Right lobe of liver (tissue), 6 donors: ENCODE data around the gene MOB3A. TPM values are rescaled to one million over a fixed set of nuclear protein-coding genes. Genes with fewer than 3 reads are reported as not detected.

ENCODE experiments used
- ATAC-seq, 4 donors: fragments of 200-7000 bp; cut with Tn5 transposase; one replicate each; pipeline ENCODE4 v1.9.1; 2020; ENCODE audit warnings: mild to moderate bottlenecking in 4 of 4, moderate library complexity in 4 of 4
- DNase-seq, 3 donors: peaks; one replicate each; pipeline ENCODE4 v3.0.0-alpha.2; 2020
- H3K27ac ChIP-seq, 3 donors: fragments of 200-600 bp; one replicate each; pipeline ENCODE4 v1.8.0; 2022
- H3K27me3 ChIP-seq, 2 donors: fragments of 200-600 bp; one replicate each; pipeline ENCODE4 v1.8.0; 2022
- H3K36me3 ChIP-seq, 4 donors: fragments of 200-600 bp; sonication (generic) in 1 of 4; one replicate each; pipeline versions ENCODE4 v1.5.1 to v1.8.0; 2017 to 2022; ENCODE audit warnings: control low read depth in 1 of 4
- H3K4me1 ChIP-seq, 4 donors: fragments of 200-600 bp; sonication (generic) in 1 of 4; one replicate each; pipeline versions ENCODE4 v1.5.1 to v1.8.0; 2017 to 2022; ENCODE audit warnings: control low read depth in 1 of 4
- H3K4me3 ChIP-seq, 3 donors: fragments of 200-600 bp; one replicate each; pipeline ENCODE4 v1.8.0; 2022
- H3K9me3 ChIP-seq, 4 donors: fragments of 200-600 bp; sonication (generic) in 1 of 4; one replicate each; pipeline versions ENCODE4 v1.5.1 to v1.8.0; 2017 to 2022; ENCODE audit warnings: control low read depth in 1 of 4
- CTCF ChIP-seq, 4 donors: fragments of 200-600 bp in 3 of 4; fragments of 450-650 bp in 1 of 4; IDR thresholded peaks; one replicate each; pipeline versions ENCODE4 v1.5.1 to v1.8.0; 2016 to 2022; ENCODE audit warnings: antibody characterized with exemption in 4 of 4, mild to moderate bottlenecking in 2 of 4
- POLR2A ChIP-seq: fragments of 450-650 bp; IDR thresholded peaks from one replicate; pipeline ENCODE4 v1.6.1; 2017; ENCODE audit warnings: antibody characterized with exemption, mild to moderate bottlenecking
- WGBS: methylation state at CpG from one replicate; pipeline ENCODE4 v1.1.6; 2018; ENCODE audit warnings: low coverage, low lambda C conversion rate; ENCODE audit not compliant: insufficient coverage; ENCODE audit errors: missing lambda C conversion rate; 5-methylcytosine and 5-hydroxymethylcytosine counted together
- intact Hi-C, 2 donors: fragments of 100-400 bp; cut with DNase I; formaldehyde crosslinking; loops; one replicate each; pipeline versions ENCODE4 v1.11.2 to v1.14.1; 2022
- total RNA-seq, 6 experiments: library from RNA; depleted of rRNA in 2 of 6; stranded (reverse); fragments of >200 nt in 2 of 6; fragmentation: NEBNext Ultra II Directional in 3 of 6; extraction: Animal tissue kit (Norgen Biotek cat#: 25700) in 3 of 6; gene quantifications; one replicate each; pipeline versions ENCODE4 v1.1.0 to v1.2.4, GENCODE V29; 2016 to 2023
- donor health status: DM: no; HTN: yes; CAD: no.
- donor health status: DM: no; HTN: no; CAD: no.
- donor health status: DM: no; HTN: no; CAD: no.
- donor health status: DM: no; HTN: yes; CAD: no.
- donor health status: DM: no; HTN: yes; CAD: no.

Gene MOB3A
- total RNA-seq, 6 experiments from 2014 or later = 8.3 to 13.8 (median 10.8) TPM

DNA sequence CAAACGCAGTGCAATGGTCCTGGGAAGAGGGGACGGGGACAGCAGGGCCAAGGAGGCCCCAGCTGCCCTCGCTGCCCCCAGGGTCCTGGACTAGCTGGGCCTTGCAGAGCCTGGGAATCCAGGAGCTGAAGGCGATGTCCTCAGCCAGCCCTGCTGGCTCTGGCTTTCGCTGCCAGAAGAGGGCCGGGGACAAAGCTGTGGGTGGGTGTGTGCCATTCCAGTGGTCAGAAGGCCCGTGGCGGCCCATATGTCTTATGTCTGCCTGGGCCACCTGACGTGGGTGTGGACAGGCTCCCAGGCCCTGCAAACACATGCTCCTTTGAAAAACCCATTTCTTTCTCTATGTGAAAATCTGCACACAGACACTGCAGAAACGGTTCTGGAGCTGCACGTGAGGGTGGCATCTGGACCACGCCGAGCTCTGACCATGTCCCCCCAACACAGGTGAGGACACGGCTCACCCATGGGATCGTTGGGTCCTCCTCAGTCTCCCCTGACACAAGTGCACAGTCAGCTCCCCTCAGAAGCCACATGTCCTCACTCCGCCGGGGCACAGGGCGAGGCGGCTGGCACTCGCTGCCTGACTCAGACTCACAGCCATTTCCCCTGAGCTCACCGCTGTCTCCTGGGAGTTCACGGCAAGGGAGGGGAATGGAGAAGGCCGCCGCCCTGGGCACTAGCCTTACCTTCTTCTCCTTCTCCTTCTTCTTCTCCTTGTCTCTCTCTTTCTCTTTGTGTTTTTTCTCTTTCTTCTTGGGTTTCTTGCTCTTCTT, 17.5 kb upstream of the MOB3A start:
- Histone ChIP-seq H3K36me3 (peaks cover 6 to 99% (median 61%) of the 10 kb centered on the region in 4 donors), H3K27ac (no peak overlapping the region), H3K4me3 (no peak overlapping the region), H3K9me3 (no peaks in the 10 kb centered on the region), H3K4me1 (no peaks in the 10 kb centered on the region), H3K27me3 (no peaks in the 10 kb centered on the region)
- TF ChIP-seq POLR2A (no peak), CTCF (IDR thresholded peaks at IDR 0.05) (no peak)
- 84% methylated on average over 9 of the region's 24 CpGs for WGBS
- intact Hi-C loops = no loop called here
- no peak for DNase-seq
- no peak for ATAC-seq

- H3K4me1 ChIP-seq = no peaks in the 10 kb centered on the region
- no peak for ATAC-seq
- WGBS = 87% methylated on average over 6 of the region's 23 CpGs
- intact Hi-C loops = no loop called here
- H3K27ac ChIP-seq = no peak overlapping the region
- no peak for DNase-seq
- H3K27me3 ChIP-seq = no peaks in the 10 kb centered on the region
- H3K4me3 ChIP-seq = no peak overlapping the region
- H3K36me3 ChIP-seq = peaks cover 6 to 99% (median 59%) of the 10 kb centered on the region in 4 donors
- TF ChIP-seq POLR2A = no peak
- no peak for TF ChIP-seq CTCF (IDR thresholded peaks at IDR 0.05)
- no peaks in the 10 kb centered on the region for H3K9me3 ChIP-seq
Measured at GRCh38 chr19:2112516-2113320, 16.6 kb upstream of the MOB3A start.

DNA sequence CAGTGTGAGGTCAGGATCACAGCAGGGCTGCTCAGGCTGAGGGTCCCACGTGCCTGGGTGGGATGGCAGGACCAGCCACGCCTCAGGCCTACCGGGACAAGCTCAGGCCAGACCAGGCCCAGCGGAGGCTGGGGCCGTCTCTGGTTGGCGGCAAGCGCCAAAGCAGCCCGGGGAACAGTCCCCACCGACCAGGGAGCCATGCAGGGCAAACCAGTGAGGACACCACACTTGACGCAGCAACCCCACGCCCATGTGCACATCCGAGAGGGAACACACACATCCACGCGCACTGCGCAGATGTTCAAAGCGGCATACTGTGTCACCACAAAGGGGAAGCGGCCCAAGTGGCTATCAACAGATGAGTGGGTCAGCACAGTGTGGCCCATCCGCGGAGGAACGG, 15.8 kb upstream of the MOB3A start:
- TF ChIP-seq POLR2A (no peak), CTCF (IDR thresholded peaks at IDR 0.05) (no peak)
- no peak for DNase-seq

GRCh38 chr19:2111425-2111824, 15.3 kb upstream of the MOB3A start:
- 84% methylated on average over 8 of the region's 22 CpGs for WGBS
- no peak for ATAC-seq

More for the DNA sequence above, 15.8 kb upstream of the MOB3A start:
- Histone ChIP-seq H3K27me3 (no peaks in the 10 kb centered on the region), H3K27ac (no peak overlapping the region), H3K4me1 (no peaks in the 10 kb centered on the region), H3K4me3 (no peak overlapping the region), H3K9me3 (no peaks in the 10 kb centered on the region), H3K36me3 (peaks cover 6 to 97% (median 54%) of the 10 kb centered on the region in 4 donors)
- intact Hi-C loops = no loop called here
- ATAC-seq = no peak
- 94% methylated on average over 3 of the region's 20 CpGs for WGBS

More at GRCh38 chr19:2111425-2111824, 15.3 kb upstream of the MOB3A start:
- Histone ChIP-seq H3K4me1 (no peaks in the 10 kb centered on the region), H3K27me3 (no peaks in the 10 kb centered on the region), H3K27ac (no peak overlapping the region), H3K9me3 (no peaks in the 10 kb centered on the region), H3K36me3 (peaks cover 6 to 97% (median 52%) of the 10 kb centered on the region in 4 donors), H3K4me3 (no peak overlapping the region)
- no peak for TF ChIP-seq POLR2A
- TF ChIP-seq CTCF (IDR thresholded peaks at IDR 0.05) = no peak
- no peak for DNase-seq
- intact Hi-C loops = no loop called here
